ENCODE data around the gene KIAA1217. TPM values are rescaled to one million over a fixed set of nuclear protein-coding genes. Genes with fewer than 3 reads are reported as not detected.

KIAA1217 gene
- total RNA-seq, 4 donors from 2014 or later: 67.3 to 104 (median 89.8) TPM

- H3K36me3 ChIP-seq: peaks cover 0 to 5% of the 10 kb centered on the region in 2 donors
- no peak for DNase-seq
- H3K4me1 ChIP-seq: peaks cover 0 to 7% of the 10 kb centered on the region in 2 donors
- intact Hi-C loops (cut with DNase I): no loop called here
- no peak for TF ChIP-seq POLR2A (IDR thresholded peaks at IDR 0.05)
- TF ChIP-seq CTCF (IDR thresholded peaks at IDR 0.05): no peak
- H3K27me3 ChIP-seq: no peaks in the 10 kb centered on the region
- WGBS, 2 donors: 95% methylated on average over 6 of the region's 6 CpGs
- H3K9me3 ChIP-seq: no peaks in the 10 kb centered on the region
- H3K4me3 ChIP-seq (replicated peaks in 1 of 3): no peak overlapping the region
- no peak overlapping the region for H3K27ac ChIP-seq
Observed at GRCh38 chr10:24494777-24495176, 285.8 kb downstream of the KIAA1217 start.

GRCh38 chr10:24495666-24496460 lies 286.9 kb downstream of the KIAA1217 start:
- no peak for DNase-seq
- TF ChIP-seq CTCF (IDR thresholded peaks at IDR 0.05) (no peak), POLR2A (IDR thresholded peaks at IDR 0.05) (no peak)
- H3K4me1 ChIP-seq: peaks cover 0 to under 1% of the 10 kb centered on the region in 2 donors
- no peak overlapping the region for H3K4me3 ChIP-seq (replicated peaks in 1 of 3)
- H3K9me3 ChIP-seq: no peaks in the 10 kb centered on the region
- H3K27me3 ChIP-seq: no peaks in the 10 kb centered on the region
- no peak overlapping the region for H3K27ac ChIP-seq
- intact Hi-C loops (cut with DNase I): no loop called here
- peaks cover 0 to 5% of the 10 kb centered on the region in 2 donors for H3K36me3 ChIP-seq
- WGBS, 2 donors: 77 to 81% methylated on average over 10 of the region's 10 CpGs

- Histone ChIP-seq H3K4me1 (no peaks in the 10 kb centered on the region), H3K4me3 (replicated peaks in 1 of 3) (no peak overlapping the region), H3K27ac (no peak overlapping the region), H3K27me3 (no peaks in the 10 kb centered on the region), H3K9me3 (no peaks in the 10 kb centered on the region), H3K36me3 (peaks cover 0 to 5% of the 10 kb centered on the region in 2 donors)
- no peak for TF ChIP-seq CTCF (IDR thresholded peaks at IDR 0.05)
- no peak for TF ChIP-seq POLR2A (IDR thresholded peaks at IDR 0.05)
- intact Hi-C loops (cut with DNase I): no loop called here
- 85 to 90% methylated on average over 8 of the region's 8 CpGs for WGBS, 2 donors
- DNase-seq: no peak
Observed at GRCh38 chr10:24496906-24497305, 288.0 kb downstream of the KIAA1217 start.

- intact Hi-C loops (cut with DNase I): loop anchor here (10.0 kb wide), 1 partner anchor 306 kb away; no protein-coding TSS in a partner anchor
- Histone ChIP-seq H3K36me3 (peaks cover 0 to 5% of the 10 kb centered on the region in 2 donors), H3K9me3 (no peaks in the 10 kb centered on the region), H3K4me3 (replicated peaks in 1 of 3) (no peak overlapping the region), H3K4me1 (peaks cover 8% of the 10 kb centered on the region in 2 donors), H3K27me3 (no peaks in the 10 kb centered on the region), H3K27ac (no peak overlapping the region)
- no peak for DNase-seq
- WGBS, 2 donors: 94 to 98% methylated on average over 10 of the region's 10 CpGs
- TF ChIP-seq CTCF (IDR thresholded peaks at IDR 0.05): no peak
- no peak for TF ChIP-seq POLR2A (IDR thresholded peaks at IDR 0.05)
Observed at GRCh38 chr10:24501056-24501711, 292.2 kb downstream of the KIAA1217 start.

- intact Hi-C loops (cut with DNase I): loop anchor here (10.0 kb wide), 1 partner anchor 307 kb away; no protein-coding TSS in a partner anchor
- DNase-seq: no peak
- WGBS, 2 donors: 92 to 94% methylated on average over 10 of the region's 10 CpGs
- H3K9me3 ChIP-seq: no peaks in the 10 kb centered on the region
- TF ChIP-seq CTCF (IDR thresholded peaks at IDR 0.05) (no peak), POLR2A (IDR thresholded peaks at IDR 0.05) (no peak)
- H3K4me3 ChIP-seq (replicated peaks in 1 of 3): no peak overlapping the region
- H3K4me1 ChIP-seq: peaks cover 8 to 9% of the 10 kb centered on the region in 2 donors
- no peaks in the 10 kb centered on the region for H3K27me3 ChIP-seq
- peaks cover 0 to 5% of the 10 kb centered on the region in 2 donors for H3K36me3 ChIP-seq
- no peak overlapping the region for H3K27ac ChIP-seq
Observed at GRCh38 chr10:24502006-24502405, 293.1 kb downstream of the KIAA1217 start.

Data from thyroid gland (tissue), 4 donors.